Gastrocnemius medialis (tissue), 4 donors: ENCODE results near the gene FFAR1. TPM values are rescaled to one million over a fixed set of nuclear protein-coding genes. Genes with fewer than 3 reads are reported as not detected.

ENCODE experiments used
- ATAC-seq, 2 donors: fragments of 150-250 bp; one replicate each; pipeline ENCODE4 v1.9.1; 2016
- DNase-seq, 2 donors: peaks; one replicate each; pipeline ENCODE4 v3.0.0-alpha.2; 2019
- H3K27ac ChIP-seq, 4 donors: fragments of 200-600 bp; sonication (generic); 1 replicate in 1 of 4; 2 replicates in 3 of 4; pipeline ENCODE4 v1.5.1; 2016 to 2018; ENCODE audit warnings: mild to moderate bottlenecking in 2 of 4, moderate library complexity in 1 of 4
- H3K27me3 ChIP-seq, 3 donors: fragments of 200-600 bp; sonication (generic) in 2 of 3; 1 replicate in 1 of 3; 2 replicates in 2 of 3; pipeline versions ENCODE4 v1.5.1 to v1.6.0; 2016 to 2019; ENCODE audit warnings: mild to moderate bottlenecking in 1 of 3, moderate library complexity in 1 of 3
- H3K36me3 ChIP-seq, 2 donors: fragments of 200-600 bp; sonication (generic) in 1 of 2; one replicate each; pipeline ENCODE4 v1.5.1; 2017 to 2018
- H3K4me1 ChIP-seq, 2 donors: fragments of 200-600 bp; sonication (generic) in 1 of 2; one replicate each; pipeline ENCODE4 v1.5.1; 2016 to 2017; ENCODE audit warnings: mild to moderate bottlenecking in 2 of 2
- H3K4me3 ChIP-seq, 4 donors: fragments of 200-600 bp; sonication (generic) in 3 of 4; 1 replicate in 1 of 4; 2 replicates in 3 of 4; pipeline ENCODE4 v1.5.1; 2016 to 2019; ENCODE audit warnings: mild to moderate bottlenecking in 2 of 4
- H3K9me3 ChIP-seq, 3 donors: fragments of 200-600 bp; sonication (generic) in 2 of 3; 1 replicate in 1 of 3; 2 replicates in 2 of 3; pipeline ENCODE4 v1.5.1; 2016 to 2019
- POLR2A ChIP-seq, 2 donors: fragments of 450-650 bp; IDR thresholded peaks; one replicate each; pipeline ENCODE4 v1.6.1; 2017; ENCODE audit warnings: antibody characterized with exemption in 2 of 2, mild to moderate bottlenecking in 2 of 2, moderate library complexity in 2 of 2
- in situ Hi-C, 4 donors: fragments of 200-750 bp; cut with MboI; loops; one replicate each; pipeline versions ENCODE4 v1.15.0 to v1.8.0; 2017; ENCODE audit warnings: low sequenced_read_pairs in 4 of 4
- intact Hi-C: fragments of 100-400 bp; cut with DNase I; formaldehyde crosslinking; loops from one replicate; pipeline ENCODE4 v1.15.1; 2023; ENCODE audit warnings: low total_unique reads
- microRNA-seq, 2 donors: library from miRNA; unstranded; fragments of <30 nt; microRNA quantifications; one replicate each; pipeline ENCODE4, GENCODE V29; 2016; ENCODE audit warnings: borderline replicate concordance in 2 of 2
- total RNA-seq, 4 donors: library from RNA; depleted of rRNA; stranded (reverse); fragments of >200 nt; gene quantifications; one replicate each; pipeline versions ENCODE4 v1.1.0 to v1.2.3, GENCODE V29; 2016
- TF ChIP-seq, protein P1 (sequence below), 5 experiments: fragments of 450-650 bp in 3 of 5; fragments of 200-600 bp in 2 of 5; sonication (generic) in 2 of 5; IDR thresholded peaks in 4 of 5; conservative IDR thresholded peaks in 1 of 5; 1 replicate in 4 of 5; 2 replicates in 1 of 5; pipeline ENCODE4 v1.5.1; 2016 to 2019; ENCODE audit warnings: antibody characterized with exemption in 5 of 5, mild to moderate bottlenecking in 3 of 5, moderate library complexity in 3 of 5

The FFAR1 gene
- total RNA-seq, 4 donors from 2014 or later = not detected

DNA sequence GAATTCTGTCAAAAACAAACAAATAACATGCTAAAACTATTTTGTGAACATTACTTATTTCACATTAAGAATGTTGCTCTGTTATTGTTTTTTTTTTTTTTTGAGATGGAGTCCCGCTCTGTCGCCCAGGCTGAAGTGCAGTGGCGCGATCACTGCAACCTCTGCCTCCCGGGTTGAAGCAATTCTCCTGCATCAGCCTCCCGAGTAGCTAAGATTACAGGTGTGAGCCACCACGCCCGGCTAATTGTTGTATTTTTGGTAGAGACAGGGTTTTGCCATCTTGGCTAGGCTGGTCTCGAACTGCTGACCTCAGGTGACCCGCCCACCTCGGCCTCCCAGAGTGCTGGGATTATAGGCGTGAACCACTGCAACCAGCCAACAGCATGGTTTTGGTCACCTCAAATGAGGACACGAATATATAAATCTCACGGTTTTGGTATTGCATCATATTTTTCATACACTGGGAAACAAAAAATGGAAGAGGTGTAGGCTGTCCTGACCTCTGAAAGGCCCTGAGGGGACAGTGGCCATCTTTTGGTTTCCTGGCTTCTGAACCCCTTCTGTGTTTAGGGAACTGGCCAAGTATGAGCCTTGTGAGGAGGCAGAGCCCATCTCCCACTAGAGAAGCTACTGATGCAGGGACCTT lies 48.7 kb downstream of the FFAR1 start:
- in situ Hi-C loops = no loop called here
- ATAC-seq (no peak), DNase-seq (no peak)
- Histone ChIP-seq H3K9me3 (no peaks in the 10 kb centered on the region), H3K4me1 (no peaks in the 10 kb centered on the region), H3K27me3 (no peaks in the 10 kb centered on the region), H3K27ac (no peak overlapping the region), H3K36me3 (no peaks in the 10 kb centered on the region), H3K4me3 (no peak overlapping the region)
- intact Hi-C loops = no loop called here
- no peak for TF ChIP-seq POLR2A (IDR thresholded peaks at IDR 0.05)
- TF ChIP-seq, protein P1, sequence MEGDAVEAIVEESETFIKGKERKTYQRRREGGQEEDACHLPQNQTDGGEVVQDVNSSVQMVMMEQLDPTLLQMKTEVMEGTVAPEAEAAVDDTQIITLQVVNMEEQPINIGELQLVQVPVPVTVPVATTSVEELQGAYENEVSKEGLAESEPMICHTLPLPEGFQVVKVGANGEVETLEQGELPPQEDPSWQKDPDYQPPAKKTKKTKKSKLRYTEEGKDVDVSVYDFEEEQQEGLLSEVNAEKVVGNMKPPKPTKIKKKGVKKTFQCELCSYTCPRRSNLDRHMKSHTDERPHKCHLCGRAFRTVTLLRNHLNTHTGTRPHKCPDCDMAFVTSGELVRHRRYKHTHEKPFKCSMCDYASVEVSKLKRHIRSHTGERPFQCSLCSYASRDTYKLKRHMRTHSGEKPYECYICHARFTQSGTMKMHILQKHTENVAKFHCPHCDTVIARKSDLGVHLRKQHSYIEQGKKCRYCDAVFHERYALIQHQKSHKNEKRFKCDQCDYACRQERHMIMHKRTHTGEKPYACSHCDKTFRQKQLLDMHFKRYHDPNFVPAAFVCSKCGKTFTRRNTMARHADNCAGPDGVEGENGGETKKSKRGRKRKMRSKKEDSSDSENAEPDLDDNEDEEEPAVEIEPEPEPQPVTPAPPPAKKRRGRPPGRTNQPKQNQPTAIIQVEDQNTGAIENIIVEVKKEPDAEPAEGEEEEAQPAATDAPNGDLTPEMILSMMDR (IDR thresholded peaks at IDR 0.05 in 4 of 5, conservative IDR thresholded peaks at IDR 0.05 in 1 of 5) = no peak

DNA sequence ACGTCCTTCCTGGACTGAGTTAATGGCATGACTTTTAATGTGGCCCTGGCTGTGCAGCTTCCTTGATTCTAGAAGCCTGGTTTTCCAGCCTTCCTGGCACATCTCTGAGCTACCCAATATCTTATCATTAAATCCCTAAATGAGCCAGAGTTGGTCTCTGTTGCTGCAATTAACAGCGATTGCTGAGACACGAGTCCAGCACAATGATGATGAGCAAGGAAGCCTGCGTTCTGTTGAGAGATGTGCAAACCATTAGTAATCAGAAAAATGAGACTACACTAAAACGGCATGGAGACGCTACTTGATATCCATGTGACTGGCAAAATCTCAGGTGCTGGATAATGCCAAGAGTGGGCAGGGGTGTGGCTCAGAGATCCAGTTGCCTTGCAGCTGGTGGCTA lies 49.4 kb downstream of the FFAR1 start:
- no peak for ATAC-seq
- no peak for DNase-seq
- Histone ChIP-seq H3K9me3 (no peaks in the 10 kb centered on the region), H3K27me3 (no peaks in the 10 kb centered on the region), H3K36me3 (no peaks in the 10 kb centered on the region), H3K4me1 (no peaks in the 10 kb centered on the region), H3K27ac (no peak overlapping the region), H3K4me3 (no peak overlapping the region)
- in situ Hi-C loops = no loop called here
- intact Hi-C loops = no loop called here
- no peak for TF ChIP-seq POLR2A (IDR thresholded peaks at IDR 0.05)
- TF ChIP-seq, protein P1 (IDR thresholded peaks at IDR 0.05 in 4 of 5, conservative IDR thresholded peaks at IDR 0.05 in 1 of 5) = no peak

Small RNAs within 50 kb of the gene (microRNA-seq; reads per million reads assigned to microRNA genes)
- 0 reads per million in 2 donors for gene MIR5196

Other genes with a start within 250 kb of the FFAR1 start
- 10 to 100 TPM in 1 of 4 donors, under 1 TPM in 1, not detected in 2; 0.26 to 13.4 TPM for gene FXYD3, start 232.1 kb upstream of the FFAR1 start, total RNA-seq
- gene LGI4, start 212.8 kb upstream of the FFAR1 start, total RNA-seq = 10 to 100 TPM; 16.1 to 31.5 (median 27.2) TPM
- gene FXYD1, start 209.1 kb upstream of the FFAR1 start, total RNA-seq = 100 to 1,000 TPM; 215 to 235 (median 225) TPM
- under 1 TPM in 1 of 4 donors, not detected in 3; 0.40 TPM for gene FXYD7, start 204.6 kb upstream of the FFAR1 start, total RNA-seq
- gene FXYD5, start 193.2 kb upstream of the FFAR1 start, total RNA-seq = 10 to 100 TPM in 3 of 4 donors, 1 to 10 TPM in 1; 5.2 to 23.3 (median 14.3) TPM
- not detected for gene FAM187B, start 119.2 kb upstream of the FFAR1 start, total RNA-seq
- gene LSR, start 98.9 kb upstream of the FFAR1 start, total RNA-seq = 10 to 100 TPM in 1 of 4 donors, 1 to 10 TPM in 3; 2.5 to 11.4 (median 5.2) TPM
- 100 to 1,000 TPM; 118 to 169 (median 143) TPM for gene USF2, start 78.9 kb upstream of the FFAR1 start, total RNA-seq
- not detected for gene HAMP, start 65.4 kb upstream of the FFAR1 start, total RNA-seq
- 1 to 10 TPM in 1 of 4 donors, under 1 TPM in 1, not detected in 2; 0.24 to 1.5 TPM for gene MAG, start 55.7 kb upstream of the FFAR1 start, total RNA-seq
- gene CD22, start 18.7 kb upstream of the FFAR1 start, total RNA-seq = under 1 TPM in 1 of 4 donors, not detected in 3; 0.59 TPM
- gene FFAR3, start 10.6 kb downstream of the FFAR1 start, total RNA-seq = not detected
- gene GPR42, start 23.2 kb downstream of the FFAR1 start, total RNA-seq = not detected
- gene FFAR2, start 100.4 kb downstream of the FFAR1 start, total RNA-seq = not detected
- gene KRTDAP, start 142.6 kb downstream of the FFAR1 start, total RNA-seq = not detected
- gene DMKN, start 165.7 kb downstream of the FFAR1 start, total RNA-seq = under 1 TPM in 1 of 4 donors, not detected in 3; 0.89 TPM
- not detected for gene SBSN, start 180.4 kb downstream of the FFAR1 start, total RNA-seq
- gene GAPDHS, start 185.6 kb downstream of the FFAR1 start, total RNA-seq = not detected
- 100 to 1,000 TPM in 3 of 4 donors, 10 to 100 TPM in 1; 86.2 to 145 (median 119) TPM for gene TMEM147, start 197.7 kb downstream of the FFAR1 start, total RNA-seq
- not detected for gene ATP4A, start 215.8 kb downstream of the FFAR1 start, total RNA-seq
- not detected for gene PMIS2, start 238.3 kb downstream of the FFAR1 start, total RNA-seq